MCF 10A (cell line): ENCODE results near the gene OXCT2. TPM values are rescaled to one million over a fixed set of nuclear protein-coding genes. Genes with fewer than 3 reads are reported as not detected.
"Not testable (repeated sequence)": the region's sequence is repeated elsewhere in the genome, so short reads cannot be mapped to it uniquely, and the experiment has no call there.

ENCODE experiments used
- Bru-seq: library from RNA; stranded (reverse); fragments of 400-500 nt; gene quantifications from one replicate; lab custom pipeline; 2021; lab: Mats Ljungman, UMichigan
- BruChase-seq, 2 experiments: library from RNA; stranded (reverse); fragments of 400-500 nt; gene quantifications; one replicate each; lab custom pipeline; 2021; lab: Mats Ljungman, UMichigan
- BruUV-seq: library from RNA; stranded (reverse); fragments of 400-500 nt; replicated peaks from 2 replicates; lab custom pipeline; 2021; lab: Mats Ljungman, UMichigan
- CTCF ChIA-PET: fragments of 300-600 bp; sonication (Branson Sonifier 250); formaldehyde crosslinking; extraction: SDS; loops from one replicate; lab custom pipeline; 2021; ENCODE audit warnings: antibody characterized with exemption, inconsistent platforms; lab: Yijun Ruan, JAX
- POLR2A ChIA-PET: fragments of 300-600, 350-650 bp; sonication (Branson Sonifier 250); formaldehyde crosslinking; extraction: SDS; loops from one replicate; lab custom pipeline; 2020; ENCODE audit warnings: antibody characterized with exemption, inconsistent platforms; lab: Yijun Ruan, JAX
- DNase-seq: peaks from one replicate; pipeline ENCODE4 v3.0.0-alpha.2; 2018; ENCODE audit not compliant: unreplicated experiment
- H3K27ac Mint-ChIP-seq: one replicate; pipeline ENCODE4 v1.8.0; 2022; ENCODE audit warnings: mild to moderate bottlenecking, low read depth, mixed read lengths; ENCODE audit not compliant: unreplicated experiment
- H3K27me3 Mint-ChIP-seq: one replicate; pipeline ENCODE4 v1.8.0; 2022; ENCODE audit warnings: mixed read lengths; ENCODE audit not compliant: insufficient read depth, unreplicated experiment
- H3K36me3 Mint-ChIP-seq: one replicate; pipeline ENCODE4 v1.8.0; 2022; ENCODE audit warnings: mild to moderate bottlenecking, moderate library complexity, mixed read lengths; ENCODE audit not compliant: insufficient read depth, unreplicated experiment
- H3K4me1 Mint-ChIP-seq: one replicate; pipeline ENCODE4 v1.8.0; 2022; ENCODE audit warnings: mixed read lengths; ENCODE audit not compliant: insufficient read depth, unreplicated experiment
- H3K4me3 Mint-ChIP-seq: one replicate; pipeline ENCODE4 v1.8.0; 2022; ENCODE audit warnings: mild to moderate bottlenecking, moderate library complexity, mixed read lengths; ENCODE audit not compliant: unreplicated experiment
- H3K9me3 Mint-ChIP-seq: one replicate; pipeline ENCODE4 v1.8.0; 2022; ENCODE audit warnings: mixed read lengths; ENCODE audit not compliant: unreplicated experiment
- intact Hi-C: fragments of 100-400 bp; cut with micrococcal nuclease; formaldehyde crosslinking; loops from 2 replicates; pipeline ENCODE4 v1.14.1; 2022
- long read RNA-seq: library from polyadenylated mRNA; stranded (forward); transcript quantifications from one replicate; pipeline ENCODE4 v2.0.0, GENCODE V29; 2022
- total RNA-seq: library from RNA; stranded (reverse); gene quantifications from 2 replicates; pipeline ENCODE4 v1.2.3, GENCODE V29; 2022
- TF ChIP-seq, protein P1 (sequence below): fragments of 200-600 bp; IDR thresholded peaks from one replicate; pipeline ENCODE4 v1.8.0; 2022; ENCODE audit warnings: antibody characterized with exemption, mild to moderate bottlenecking; ENCODE audit not compliant: unreplicated experiment

OXCT2 gene
- total RNA-seq (not detected in 2 replicates), Bru-seq, nascent RNA (percentile 18 among the genes with signal in this experiment), BruChase-seq, experiment 1, labeled RNA remaining after a 6-hour chase (percentile 23 among the genes with signal in this experiment), BruChase-seq, experiment 2, labeled RNA remaining after a 2-hour chase (percentile 30 among the genes with signal in this experiment)
- long read RNA-seq: 0 reads

GRCh38 chr1:39771022-39771532 is at the start of gene OXCT2:
TSS of gene OXCT2 (minus strand) at chr1:39771348. CDS start at chr1:39771255, 93 bp downstream.
- DNase-seq, CTCF ChIA-PET, intact Hi-C loops, H3K4me1 Mint-ChIP-seq, H3K27ac Mint-ChIP-seq, H3K36me3 Mint-ChIP-seq, BruUV-seq, H3K27me3 Mint-ChIP-seq, POLR2A ChIA-PET, H3K9me3 Mint-ChIP-seq, H3K4me3 Mint-ChIP-seq: not testable (repeated sequence)

GRCh38 chr1:39819091-39819812 is 48.1 kb upstream of the OXCT2 start:
- intact Hi-C loops: loop anchor here (5.0 kb wide), 1 partner anchor 98 kb away; no protein-coding TSS in a partner anchor
- Mint-ChIP-seq H3K9me3 (peaks cover 3% of the 10 kb centered on the region), H3K36me3 (no peaks in the 10 kb centered on the region), H3K27ac (no peak overlapping the region), H3K4me3 (no peak overlapping the region), H3K27me3 (no peaks in the 10 kb centered on the region), H3K4me1 (peaks cover 9% of the 10 kb centered on the region)
- TF ChIP-seq, protein P1, sequence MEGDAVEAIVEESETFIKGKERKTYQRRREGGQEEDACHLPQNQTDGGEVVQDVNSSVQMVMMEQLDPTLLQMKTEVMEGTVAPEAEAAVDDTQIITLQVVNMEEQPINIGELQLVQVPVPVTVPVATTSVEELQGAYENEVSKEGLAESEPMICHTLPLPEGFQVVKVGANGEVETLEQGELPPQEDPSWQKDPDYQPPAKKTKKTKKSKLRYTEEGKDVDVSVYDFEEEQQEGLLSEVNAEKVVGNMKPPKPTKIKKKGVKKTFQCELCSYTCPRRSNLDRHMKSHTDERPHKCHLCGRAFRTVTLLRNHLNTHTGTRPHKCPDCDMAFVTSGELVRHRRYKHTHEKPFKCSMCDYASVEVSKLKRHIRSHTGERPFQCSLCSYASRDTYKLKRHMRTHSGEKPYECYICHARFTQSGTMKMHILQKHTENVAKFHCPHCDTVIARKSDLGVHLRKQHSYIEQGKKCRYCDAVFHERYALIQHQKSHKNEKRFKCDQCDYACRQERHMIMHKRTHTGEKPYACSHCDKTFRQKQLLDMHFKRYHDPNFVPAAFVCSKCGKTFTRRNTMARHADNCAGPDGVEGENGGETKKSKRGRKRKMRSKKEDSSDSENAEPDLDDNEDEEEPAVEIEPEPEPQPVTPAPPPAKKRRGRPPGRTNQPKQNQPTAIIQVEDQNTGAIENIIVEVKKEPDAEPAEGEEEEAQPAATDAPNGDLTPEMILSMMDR: no peak
- ChIA-PET CTCF (interaction anchor here (0.5 to 3.7 kb wide), 10 partner anchors 18 to 683 kb away, joined by 3 to 48 read pairs (median 4); partner anchors contain the start of gene MYCL), POLR2A (interaction anchor here (0.7 to 0.9 kb wide), 2 partner anchors 14 to 17 kb away, joined by 3 read pairs; no protein-coding TSS in a partner anchor)
- DNase-seq: peak; percentile 63
- no TSS peak for BruUV-seq

DNA sequence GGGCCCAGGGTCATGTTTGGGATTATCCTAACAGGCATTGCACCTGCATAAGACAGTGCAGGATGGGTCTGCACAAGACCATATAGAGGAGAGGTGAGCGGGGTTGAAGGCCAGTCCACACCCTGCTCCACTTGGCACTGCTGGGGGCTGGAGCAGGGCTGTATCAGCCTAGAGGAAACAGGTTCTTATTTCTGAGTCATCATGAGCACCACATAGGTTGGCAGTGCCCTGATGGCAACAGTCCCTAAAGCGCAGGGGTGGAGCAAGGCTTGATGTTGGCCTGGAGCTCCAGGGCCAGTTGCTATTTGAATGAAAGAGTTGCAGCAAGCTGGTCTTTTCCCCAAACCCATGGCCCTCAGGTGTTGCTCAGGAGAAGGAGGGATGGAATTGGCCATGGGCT is 47.3 kb upstream of the OXCT2 start:
- intact Hi-C loops: loop anchor here (5.0 kb wide), 1 partner anchor 99 kb away; no protein-coding TSS in a partner anchor
- DNase-seq: peak; percentile 85
- no peaks in the 10 kb centered on the region for H3K36me3 Mint-ChIP-seq

More for the DNA sequence above, 47.3 kb upstream of the OXCT2 start:
- Mint-ChIP-seq H3K9me3 (no peaks in the 10 kb centered on the region), H3K4me1 (peaks cover 9% of the 10 kb centered on the region), H3K4me3 (no peak overlapping the region), H3K27ac (no peak overlapping the region), H3K27me3 (no peaks in the 10 kb centered on the region)
- no TSS peak for BruUV-seq
- TF ChIP-seq, protein P1: no peak
- CTCF ChIA-PET: interaction anchor here (0.5 to 3.7 kb wide), 11 partner anchors 27 to 684 kb away, joined by 3 to 48 read pairs (median 4); partner anchors contain the start of gene MYCL
- POLR2A ChIA-PET: interaction anchor here (0.6 to 1.2 kb wide), 4 partner anchors 18 to 258 kb away, joined by 3 read pairs; no protein-coding TSS in a partner anchor
